SK-N-SH (cell line): ENCODE measurements around the gene CHCHD1. TPM values are rescaled to one million over a fixed set of nuclear protein-coding genes. Genes with fewer than 3 reads are reported as not detected.

Experiments
- CTCF ChIA-PET: fragments of 300-600, 350-600 bp; formaldehyde crosslinking; extraction: SDS; loops from one replicate; lab custom pipeline; 2021; lab: Yijun Ruan, JAX
- POLR2A ChIA-PET: fragments of 350-600 bp; sonication (Branson Sonifier 250); formaldehyde crosslinking; extraction: SDS; loops from one replicate; lab custom pipeline; 2020; ENCODE audit warnings: antibody characterized with exemption, inconsistent platforms; lab: Yijun Ruan, JAX
- DNase-seq: peaks from one replicate; pipeline ENCODE4 v3.0.0; 2012
- H2AFZ ChIP-seq: fragments of 200-600 bp; sonication (generic); 2 replicates; pipeline ENCODE4 v1.8.1; 2016; ENCODE audit warnings: antibody characterized with exemption, mild to moderate bottlenecking, low read depth
- H3F3A ChIP-seq: fragments of 200-600 bp; sonication (generic); replicated peaks from 2 replicates; pipeline ENCODE3; 2016; ENCODE audit warnings: antibody characterized with exemption, mild to moderate bottlenecking; ENCODE audit not compliant: insufficient read depth
- H3K27ac ChIP-seq, 2 experiments: fragments of 200-500 bp in 1 of 2; fragments of 200-600 bp in 1 of 2; sonication (Bioruptor generic) in 1 of 2; sonication (generic), shearing (Covaris generic) in 1 of 2; 2 replicates each; pipeline versions ENCODE4 v1.5.1 to v1.6.1; 2014 to 2016; ENCODE audit warnings: low read depth in 2 of 2, inconsistent platforms in 1 of 2, low read length in 1 of 2, mild to moderate bottlenecking in 1 of 2, mixed read lengths in 1 of 2
- H3K27me3 ChIP-seq: fragments of 200-600 bp; sonication (generic), shearing (Covaris generic); 2 replicates; pipeline ENCODE4 v1.6.1; 2016; ENCODE audit warnings: mixed run types; ENCODE audit not compliant: insufficient read depth
- H3K36me3 ChIP-seq, 2 experiments: fragments of 200-500 bp in 1 of 2; fragments of 200-600 bp in 1 of 2; sonication (Bioruptor generic) in 1 of 2; sonication (generic) in 1 of 2; replicated peaks in 1 of 2; 2 replicates each; pipeline versions ENCODE3 to v1.5.1; 2014 to 2016; ENCODE audit warnings: low read length in 1 of 2, mild to moderate bottlenecking in 1 of 2; ENCODE audit not compliant: insufficient read depth in 2 of 2, control insufficient read depth in 1 of 2
- H3K4me1 ChIP-seq, 2 experiments: fragments of 200-500 bp in 1 of 2; fragments of 200-600 bp in 1 of 2; sonication (Bioruptor generic) in 1 of 2; sonication (generic), shearing (Covaris generic) in 1 of 2; 2 replicates each; pipeline versions ENCODE4 v1.5.1 to v1.6.1; 2014 to 2016; ENCODE audit warnings: low read depth in 1 of 2, low read length in 1 of 2, mixed run types in 1 of 2; ENCODE audit not compliant: insufficient read depth in 2 of 2, control insufficient read depth in 1 of 2
- H3K4me2 ChIP-seq: fragments of 200-600 bp; sonication (generic), shearing (Covaris generic); 2 replicates; pipeline ENCODE4 v1.6.1; 2017; ENCODE audit warnings: mixed run types
- H3K4me3 ChIP-seq, 2 experiments: fragments of 200-500 bp in 1 of 2; fragments of 200-600 bp in 1 of 2; sonication (Bioruptor generic) in 1 of 2; sonication (generic), shearing (Covaris generic) in 1 of 2; 2 replicates each; pipeline versions ENCODE4 v1.5.1 to v1.8.1; 2014 to 2016; ENCODE audit warnings: low read depth in 2 of 2, inconsistent platforms in 1 of 2, low read length in 1 of 2, mild to moderate bottlenecking in 1 of 2, mixed read lengths in 1 of 2, moderate library complexity in 1 of 2
- H3K79me2 ChIP-seq: fragments of 200-600 bp; sonication (generic); 2 replicates; pipeline ENCODE4 v1.8.1; 2017; ENCODE audit warnings: mild to moderate bottlenecking; ENCODE audit not compliant: insufficient read depth
- H3K9ac ChIP-seq: fragments of 200-600 bp; sonication (generic); 2 replicates; pipeline ENCODE4 v1.6.1; 2017; ENCODE audit warnings: mixed run types
- H3K9me2 ChIP-seq: fragments of 200-600 bp; sonication (generic); 2 replicates; pipeline ENCODE4 v1.6.1; 2017; ENCODE audit warnings: mixed run types
- H3K9me3 ChIP-seq: fragments of 200-600 bp; sonication (generic); 2 replicates; pipeline ENCODE4 v1.6.1; 2017; ENCODE audit warnings: mixed run types, mild to moderate bottlenecking, moderate library complexity
- H4K20me1 ChIP-seq: fragments of 200-600 bp; sonication (generic); 2 replicates; pipeline ENCODE4 v1.6.1; 2017; ENCODE audit warnings: mild to moderate bottlenecking, mixed run types; ENCODE audit not compliant: insufficient read depth
- CHD2 ChIP-seq: fragments of 150-350 bp; IDR thresholded peaks from 2 replicates; pipeline ENCODE4 v1.6.1; 2018; ENCODE audit warnings: low read length; ENCODE audit not compliant: partially characterized antibody
- CTCF ChIP-seq: fragments of 200-600 bp; sonication (generic); IDR thresholded peaks from 2 replicates; pipeline ENCODE4 v1.6.1; 2017; ENCODE audit warnings: antibody characterized with exemption, mild to moderate bottlenecking, moderate library complexity
- ELF1 ChIP-seq: IDR thresholded peaks from 2 replicates; pipeline ENCODE4 v1.4.0; 2012
- EP300 ChIP-seq, 2 experiments: IDR thresholded peaks; 2 replicates each; pipeline versions ENCODE4 v1.4.0 to v1.6.1; 2012; ENCODE audit warnings: borderline replicate concordance in 1 of 2, low read depth in 1 of 2, low read length in 1 of 2
- GABPA ChIP-seq: IDR thresholded peaks from 2 replicates; pipeline ENCODE4 v1.4.0; 2012; ENCODE audit warnings: low read depth, mild to moderate bottlenecking
- GATA2 ChIP-seq: sonication (generic); formaldehyde crosslinking; IDR thresholded peaks from 2 replicates; pipeline ENCODE4 v1.5.0; 2020; ENCODE audit warnings: mild to moderate bottlenecking, missing genetic modification reagents
- MAX ChIP-seq: IDR thresholded peaks from 2 replicates; pipeline ENCODE4 v1.4.0; 2012; ENCODE audit warnings: low read depth
- MXI1 ChIP-seq: IDR thresholded peaks from 2 replicates; pipeline ENCODE4 v1.6.1; 2012; ENCODE audit warnings: mild to moderate bottlenecking, low read depth, low read length, improper control_type of control experiment
- NFIC ChIP-seq: IDR thresholded peaks from 2 replicates; pipeline ENCODE4 v1.4.0; 2012; ENCODE audit warnings: borderline replicate concordance
- NRF1 ChIP-seq: IDR thresholded peaks from 2 replicates; pipeline ENCODE4 v1.6.1; 2012; ENCODE audit warnings: low read depth, mild to moderate bottlenecking, low read length
- POLR2AphosphoS5 ChIP-seq: IDR thresholded peaks from 2 replicates; pipeline ENCODE4 v1.6.1; 2012; ENCODE audit warnings: low read depth, low read length
- RAD21 ChIP-seq: IDR thresholded peaks from 2 replicates; pipeline ENCODE4 v1.6.1; 2012; ENCODE audit warnings: mild to moderate bottlenecking, low read length
- RCOR1 ChIP-seq: fragments of 150-350 bp; IDR thresholded peaks from 2 replicates; pipeline ENCODE4 v1.6.1; 2017; ENCODE audit warnings: antibody characterized with exemption, low read length
- SIN3A ChIP-seq: IDR thresholded peaks from 2 replicates; pipeline ENCODE4 v1.6.1; 2012; ENCODE audit warnings: low read depth, mild to moderate bottlenecking, low read length, moderate library complexity, borderline replicate concordance
- SMC3 ChIP-seq: IDR thresholded peaks from 2 replicates; pipeline ENCODE4 v1.6.1; 2012; ENCODE audit warnings: low read depth, low read length, improper control_type of control experiment
- TAF1 ChIP-seq: IDR thresholded peaks from 2 replicates; pipeline ENCODE4 v1.6.1; 2012; ENCODE audit warnings: low read depth, mild to moderate bottlenecking, low read length, moderate library complexity, borderline replicate concordance
- YY1 ChIP-seq: IDR thresholded peaks from 2 replicates; pipeline ENCODE4 v1.4.0; 2012; ENCODE audit warnings: low read depth, mild to moderate bottlenecking
- WGBS: methylation state at CpG from one replicate; pipeline ENCODE4 v1.1.6; 2017; ENCODE audit warnings: low lambda C conversion rate; 5-methylcytosine and 5-hydroxymethylcytosine counted together
- polyA plus RNA-seq, 3 experiments: library from polyadenylated mRNA; depleted of rRNA; stranded (reverse); fragments of >200 nt; gene quantifications; 2 replicates each; pipeline ENCODE4 v1.2.3, GENCODE V29; 2012
- TF ChIP-seq, protein P1 (sequence below): IDR thresholded peaks from 2 replicates; pipeline ENCODE4 v1.6.1; 2012; ENCODE audit warnings: mild to moderate bottlenecking, low read depth, low read length, moderate library complexity
- TF ChIP-seq, protein P2 (sequence below): IDR thresholded peaks from 2 replicates; pipeline ENCODE4 v1.4.0; 2012; ENCODE audit warnings: low read depth, borderline replicate concordance
- TF ChIP-seq, protein P3 (sequence below): IDR thresholded peaks from 2 replicates; pipeline ENCODE4; 2012

Gene CHCHD1
- polyA plus RNA-seq, 1 of the 3 experiments (the other 2 are of a cell fraction): 60.9 TPM

- peaks cover 66% of the 10 kb centered on the region for H3K79me2 ChIP-seq
- no peak for TF ChIP-seq RAD21
- peak; percentile 88 for TF ChIP-seq ELF1
- no peak for TF ChIP-seq GATA2
- TF ChIP-seq CHD2: peak; percentile 67
- no peak for TF ChIP-seq SMC3
- TF ChIP-seq NFIC: no peak; the same call in 1 of the 2 replicates
- TF ChIP-seq MAX: peak; percentile 64; the same call in 1 of the 2 replicates
- peak in 1 of 2 experiments; percentile 10; a peak in 1 of 4 replicates for TF ChIP-seq EP300 (IDR thresholded peaks at IDR 0.05; ENCODE audit: borderline replicate concordance in 1 of 2, low read depth in 1 of 2, low read length in 1 of 2)
- TF ChIP-seq GABPA: peak; percentile 93
- 0 out of 2 replicates have a peak, but pooled peaks have one; percentile 8 for TF ChIP-seq CTCF
- TF ChIP-seq YY1: peak; percentile 95
- peak; percentile 90 for TF ChIP-seq POLR2AphosphoS5
- TF ChIP-seq NRF1: peak; percentile 86
- TF ChIP-seq, protein P1, sequence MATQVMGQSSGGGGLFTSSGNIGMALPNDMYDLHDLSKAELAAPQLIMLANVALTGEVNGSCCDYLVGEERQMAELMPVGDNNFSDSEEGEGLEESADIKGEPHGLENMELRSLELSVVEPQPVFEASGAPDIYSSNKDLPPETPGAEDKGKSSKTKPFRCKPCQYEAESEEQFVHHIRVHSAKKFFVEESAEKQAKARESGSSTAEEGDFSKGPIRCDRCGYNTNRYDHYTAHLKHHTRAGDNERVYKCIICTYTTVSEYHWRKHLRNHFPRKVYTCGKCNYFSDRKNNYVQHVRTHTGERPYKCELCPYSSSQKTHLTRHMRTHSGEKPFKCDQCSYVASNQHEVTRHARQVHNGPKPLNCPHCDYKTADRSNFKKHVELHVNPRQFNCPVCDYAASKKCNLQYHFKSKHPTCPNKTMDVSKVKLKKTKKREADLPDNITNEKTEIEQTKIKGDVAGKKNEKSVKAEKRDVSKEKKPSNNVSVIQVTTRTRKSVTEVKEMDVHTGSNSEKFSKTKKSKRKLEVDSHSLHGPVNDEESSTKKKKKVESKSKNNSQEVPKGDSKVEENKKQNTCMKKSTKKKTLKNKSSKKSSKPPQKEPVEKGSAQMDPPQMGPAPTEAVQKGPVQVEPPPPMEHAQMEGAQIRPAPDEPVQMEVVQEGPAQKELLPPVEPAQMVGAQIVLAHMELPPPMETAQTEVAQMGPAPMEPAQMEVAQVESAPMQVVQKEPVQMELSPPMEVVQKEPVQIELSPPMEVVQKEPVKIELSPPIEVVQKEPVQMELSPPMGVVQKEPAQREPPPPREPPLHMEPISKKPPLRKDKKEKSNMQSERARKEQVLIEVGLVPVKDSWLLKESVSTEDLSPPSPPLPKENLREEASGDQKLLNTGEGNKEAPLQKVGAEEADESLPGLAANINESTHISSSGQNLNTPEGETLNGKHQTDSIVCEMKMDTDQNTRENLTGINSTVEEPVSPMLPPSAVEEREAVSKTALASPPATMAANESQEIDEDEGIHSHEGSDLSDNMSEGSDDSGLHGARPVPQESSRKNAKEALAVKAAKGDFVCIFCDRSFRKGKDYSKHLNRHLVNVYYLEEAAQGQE: peak; percentile 6; the same call in 1 of the 2 replicates
- TF ChIP-seq, protein P2, sequence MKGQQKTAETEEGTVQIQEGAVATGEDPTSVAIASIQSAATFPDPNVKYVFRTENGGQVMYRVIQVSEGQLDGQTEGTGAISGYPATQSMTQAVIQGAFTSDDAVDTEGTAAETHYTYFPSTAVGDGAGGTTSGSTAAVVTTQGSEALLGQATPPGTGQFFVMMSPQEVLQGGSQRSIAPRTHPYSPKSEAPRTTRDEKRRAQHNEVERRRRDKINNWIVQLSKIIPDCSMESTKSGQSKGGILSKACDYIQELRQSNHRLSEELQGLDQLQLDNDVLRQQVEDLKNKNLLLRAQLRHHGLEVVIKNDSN: no peak; the same call in 1 of the 2 replicates
- TF ChIP-seq SIN3A: peak; percentile 50; the same call in 1 of the 2 replicates
- TF ChIP-seq TAF1: peak; percentile 93
- TF ChIP-seq, protein P3, sequence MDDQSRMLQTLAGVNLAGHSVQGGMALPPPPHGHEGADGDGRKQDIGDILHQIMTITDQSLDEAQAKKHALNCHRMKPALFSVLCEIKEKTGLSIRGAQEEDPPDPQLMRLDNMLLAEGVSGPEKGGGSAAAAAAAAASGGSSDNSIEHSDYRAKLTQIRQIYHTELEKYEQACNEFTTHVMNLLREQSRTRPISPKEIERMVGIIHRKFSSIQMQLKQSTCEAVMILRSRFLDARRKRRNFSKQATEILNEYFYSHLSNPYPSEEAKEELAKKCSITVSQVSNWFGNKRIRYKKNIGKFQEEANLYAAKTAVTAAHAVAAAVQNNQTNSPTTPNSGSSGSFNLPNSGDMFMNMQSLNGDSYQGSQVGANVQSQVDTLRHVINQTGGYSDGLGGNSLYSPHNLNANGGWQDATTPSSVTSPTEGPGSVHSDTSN: peak; percentile 3; the same call in 1 of the 2 replicates
- peak; percentile 12; the same call in 1 of the 2 replicates for TF ChIP-seq RCOR1
- TF ChIP-seq MXI1: peak; percentile 76; the same call in 1 of the 2 replicates
- WGBS: 2% methylated on average over 32 of the region's 36 CpGs
Measured at GRCh38 chr10:73743905-73744663, 37.8 kb upstream of the CHCHD1 start, which contains the start of gene SEC24C. SEC24C (plus strand) TSS chr10:73744372; CDS start chr10:73746833, 2,461 bp downstream.

More at GRCh38 chr10:73743905-73744663, 37.8 kb upstream of the CHCHD1 start, which contains the start of gene SEC24C:
- Histone ChIP-seq H3K4me1 (peaks cover 0 to 9% of the 10 kb centered on the region in 2 experiments; a peak in 2 of 4 replicates), H3K36me3 (peaks cover 14 to 25% of the 10 kb centered on the region in 2 experiments), H3K27ac (peak within 1 kb of the TSS; percentile 91), H3K9ac (peak within 1 kb of the TSS; percentile 91), H3K9me2 (no peaks in the 10 kb centered on the region), H4K20me1 (no peaks in the 10 kb centered on the region; the same call in 1 of the 2 replicates), H3K4me3 (peak within 1 kb of the TSS; percentile 77 to 90), H2AFZ (peak within 1 kb of the TSS; percentile 77), H3K9me3 (no peaks in the 10 kb centered on the region), H3K4me2 (peak within 1 kb of the TSS; percentile 74), H3K27me3 (no peaks in the 10 kb centered on the region), H3F3A (no peaks in the 10 kb centered on the region)
- peak; percentile 93 for DNase-seq
- CTCF ChIA-PET: interaction anchor here (0.6 to 1.0 kb wide), 5 partner anchors 14 to 1998 kb away, joined by 3 read pairs; partner anchors contain the start of gene ZSWIM8
- POLR2A ChIA-PET: interaction anchor here (1.0 to 4.9 kb wide), 6 partner anchors 11 to 96 kb away, joined by 3 to 29 read pairs (median 7); a partner anchor contains a TSS
